ENCODE data around the gene SETD3.

- TF ChIP-seq CTCF (IDR thresholded peaks at IDR 0.05) (no peak), POLR2A (IDR thresholded peaks at IDR 0.05) (no peak), POLR2AphosphoS5 (IDR thresholded peaks at IDR 0.05) (no peak)
Measured at GRCh38 chr14:99413911-99414310, 66.7 kb downstream of the SETD3 start.

All from gastroesophageal sphincter (tissue), 3 donors.